BLaER1 treated with 17β-estradiol and CSF1 and Interleukin-3, amounts not matched to agents 10 nM and 100 nM (cell line): ENCODE measurements around the gene SLC38A2.

Experiments
- H3K27ac ChIP-seq, 11 experiments: shearing (Covaris generic); formaldehyde crosslinking; 2 replicates each; pipeline ENCODE4 v1.8.1; 2022
- H3K27me3 ChIP-seq, 11 experiments: shearing (Covaris generic); formaldehyde crosslinking; 2 replicates each; pipeline ENCODE4 v1.8.1; 2022
- H3K36me3 ChIP-seq, 11 experiments: shearing (Covaris generic); formaldehyde crosslinking; 2 replicates each; pipeline ENCODE4 v1.8.1; 2022
- H3K4me1 ChIP-seq, 10 experiments: shearing (Covaris generic); formaldehyde crosslinking; 2 replicates each; pipeline ENCODE4 v1.8.1; 2022
- H3K4me2 ChIP-seq, 11 experiments: shearing (Covaris generic); formaldehyde crosslinking; 2 replicates each; pipeline ENCODE4 v1.8.1; 2022
- H3K4me3 ChIP-seq, 10 experiments: shearing (Covaris generic); formaldehyde crosslinking; 2 replicates each; pipeline ENCODE4 v1.8.1; 2022
- H3K9ac ChIP-seq, 11 experiments: shearing (Covaris generic); formaldehyde crosslinking; 2 replicates each; pipeline ENCODE4 v1.8.1; 2022
- H3K9me3 ChIP-seq, 11 experiments: shearing (Covaris generic); formaldehyde crosslinking; replicated peaks in 1 of 11; 2 replicates each; pipeline ENCODE4 v1.8.1; 2022
- H4K20me1 ChIP-seq, 11 experiments: shearing (Covaris generic); formaldehyde crosslinking; 2 replicates each; pipeline ENCODE4 v1.8.1; 2022
- Cebpa-rat ChIP-seq, 11 experiments: shearing (Covaris generic); IDR thresholded peaks; 2 replicates each; pipeline ENCODE4 v1.8.1; 2022

The SLC38A2 gene

GRCh38 chr12:46374310-46374709 lies 1.7 kb upstream of the SLC38A2 start:
- Histone ChIP-seq H3K4me2 (peak overlapping the region; percentile 87 to 98 (median 97)), H4K20me1 (peaks cover 19 to 29% (median 26%) of the 10 kb centered on the region in 11 experiments), H3K4me3 (peak overlapping the region in 3 of 10 experiments; percentile 82 to 87 (median 86); a peak in 4 of 20 replicates), H3K27ac (peak overlapping the region in 7 of 11 experiments; percentile 96 to 98 (median 98); a peak in 9 of 22 replicates), H3K36me3 (peaks cover 18 to 20% (median 19%) of the 10 kb centered on the region in 11 experiments), H3K9me3 (no peaks in the 10 kb centered on the region), H3K27me3 (no peaks in the 10 kb centered on the region), H3K9ac (peak overlapping the region in 7 of 11 experiments; percentile 94 to 99 (median 98); a peak in 8 of 22 replicates), H3K4me1 (peaks cover 26 to 34% (median 28%) of the 10 kb centered on the region in 10 experiments)
- no peak for TF ChIP-seq Cebpa-rat (IDR thresholded peaks at IDR 0.05)

DNA sequence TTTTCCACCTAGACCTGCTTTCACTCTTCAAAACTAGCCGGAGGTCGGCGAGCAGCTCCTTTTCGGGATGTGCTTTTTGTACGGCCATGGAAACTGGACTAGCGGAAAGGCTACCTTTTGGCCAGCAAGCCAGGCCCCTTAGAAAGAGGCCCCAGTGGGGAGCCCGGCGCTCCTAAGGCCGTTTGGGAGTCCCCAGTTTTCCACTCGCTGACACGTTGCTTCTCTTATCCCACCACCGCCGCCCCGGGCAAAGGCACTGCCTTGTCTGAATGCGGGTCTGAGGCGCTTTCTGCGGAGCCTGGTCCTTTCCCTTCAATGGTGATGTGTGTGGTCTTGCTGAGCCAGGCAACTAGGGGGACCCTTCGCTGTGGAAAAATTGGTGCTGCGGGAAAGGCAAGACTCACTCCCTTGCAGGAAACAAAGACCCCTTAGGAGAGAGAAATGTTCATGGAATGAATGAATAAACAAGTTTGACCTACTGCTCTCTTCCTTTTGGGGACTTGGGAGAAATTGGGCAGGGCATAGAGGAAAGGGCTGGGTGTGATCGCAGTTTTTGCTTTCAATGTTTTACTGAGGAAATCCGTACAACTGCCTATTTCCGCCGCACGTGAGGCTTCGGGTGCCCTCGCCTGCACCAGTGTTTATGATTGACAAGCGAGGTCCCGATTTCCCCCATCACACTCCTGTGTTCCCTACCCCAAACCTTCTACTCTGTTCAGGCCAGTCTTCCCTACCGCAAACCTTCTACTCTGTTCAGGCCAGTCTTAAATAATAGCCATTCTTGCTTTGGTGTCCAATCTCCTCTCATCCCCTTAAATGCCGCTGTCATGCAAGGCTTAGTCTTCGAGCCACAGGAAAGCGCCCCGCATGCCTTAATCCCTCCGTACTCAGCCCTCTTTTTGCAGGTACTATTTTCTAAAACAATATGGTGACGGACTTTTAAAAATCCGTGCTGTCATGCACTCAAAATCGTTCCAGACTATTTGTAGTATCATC lies 1.0 kb upstream of the SLC38A2 start:
- no peak for TF ChIP-seq Cebpa-rat (IDR thresholded peaks at IDR 0.05)
- peak overlapping the region; percentile 94 to 99 (median 98) for H3K9ac ChIP-seq
- no peaks in the 10 kb centered on the region for H3K27me3 ChIP-seq
- peaks cover 25 to 27% (median 26%) of the 10 kb centered on the region in 11 experiments for H3K36me3 ChIP-seq
- H3K4me1 ChIP-seq: peaks cover 33 to 41% (median 35%) of the 10 kb centered on the region in 10 experiments
- peak overlapping the region; percentile 87 to 98 (median 97) for H3K4me2 ChIP-seq
- peaks cover 26 to 36% (median 33%) of the 10 kb centered on the region in 11 experiments for H4K20me1 ChIP-seq
- H3K27ac ChIP-seq: peak overlapping the region; percentile 89 to 98 (median 97); a peak in 21 of 22 replicates
- H3K9me3 ChIP-seq: no peaks in the 10 kb centered on the region
- peak overlapping the region; percentile 82 to 98 (median 94) for H3K4me3 ChIP-seq

DNA sequence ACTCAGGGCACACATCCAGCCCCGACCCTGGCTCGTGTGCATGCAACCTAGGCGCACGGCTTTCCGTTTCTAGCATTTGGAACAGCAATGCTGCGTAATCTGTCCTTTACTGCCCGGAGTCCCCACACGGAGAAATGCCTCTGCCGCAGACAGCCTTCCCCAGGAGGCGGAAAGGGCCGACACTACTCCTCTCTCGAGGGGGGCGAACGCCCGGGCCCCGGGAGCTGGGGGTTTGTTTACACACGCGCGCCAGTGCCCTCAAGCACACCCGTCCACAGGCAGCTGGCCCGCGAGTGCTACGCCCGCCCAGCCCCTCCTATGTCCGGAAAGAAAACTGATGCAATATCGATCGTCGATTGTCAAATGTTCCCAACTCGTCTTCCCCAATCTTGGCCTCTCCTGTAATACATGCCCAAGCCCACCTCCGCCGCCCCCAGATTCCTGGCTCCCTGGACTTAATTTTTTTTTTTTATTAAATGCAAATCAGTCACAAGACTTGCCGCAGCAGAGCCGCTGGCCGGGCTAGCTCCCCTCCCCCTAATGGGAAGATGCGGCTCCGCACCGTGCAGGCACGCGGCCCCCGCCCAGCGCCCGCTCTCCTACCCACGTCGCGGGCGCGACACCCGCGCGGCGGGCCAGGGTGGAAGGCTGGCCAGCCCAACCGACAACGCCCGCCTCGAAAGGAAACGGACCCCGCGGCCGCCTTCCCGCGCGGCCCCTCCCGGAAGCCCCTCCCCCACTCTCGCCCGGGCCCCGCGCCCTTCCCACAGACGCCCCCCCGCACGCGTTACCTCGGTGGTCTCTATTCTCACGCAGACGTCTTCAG lies 642 bp downstream of the SLC38A2 start:
- peak overlapping the region; percentile 14 to 98 (median 93); a peak in 18 of 22 replicates for H3K4me2 ChIP-seq
- H3K4me1 ChIP-seq: peaks cover 49 to 58% (median 51%) of the 10 kb centered on the region in 10 experiments
- no peaks in the 10 kb centered on the region for H3K9me3 ChIP-seq
- peak overlapping the region; percentile 94 to 99 (median 98) for H3K9ac ChIP-seq
- no peaks in the 10 kb centered on the region for H3K27me3 ChIP-seq
- H3K27ac ChIP-seq: peak overlapping the region; percentile 89 to 98 (median 97)
- peak overlapping the region; percentile 82 to 98 (median 94) for H3K4me3 ChIP-seq
- H4K20me1 ChIP-seq: peaks cover 43 to 53% (median 50%) of the 10 kb centered on the region in 11 experiments
- peak in 3 of 11 experiments; percentile 19 to 56 (median 54); a peak in 2 of 22 replicates for TF ChIP-seq Cebpa-rat (IDR thresholded peaks at IDR 0.05)
- peaks cover 42 to 43% (median 43%) of the 10 kb centered on the region in 11 experiments for H3K36me3 ChIP-seq

GRCh38 chr12:46370792-46371717 lies 1.5 kb downstream of the SLC38A2 start:
- Histone ChIP-seq H3K4me2 (peak overlapping the region; percentile 80 to 99 (median 93)), H3K4me3 (peak overlapping the region; percentile 82 to 98 (median 94)), H3K9me3 (no peaks in the 10 kb centered on the region), H4K20me1 (peaks cover 51 to 62% (median 59%) of the 10 kb centered on the region in 11 experiments), H3K9ac (peak overlapping the region; percentile 94 to 99 (median 98)), H3K27ac (peak overlapping the region; percentile 89 to 98 (median 97)), H3K4me1 (peaks cover 53 to 67% (median 57%) of the 10 kb centered on the region in 10 experiments), H3K36me3 (peaks cover 51 to 52% (median 51%) of the 10 kb centered on the region in 11 experiments), H3K27me3 (no peaks in the 10 kb centered on the region)
- no peak for TF ChIP-seq Cebpa-rat (IDR thresholded peaks at IDR 0.05)

GRCh38 chr12:46370380-46370734 lies 2.2 kb downstream of the SLC38A2 start:
- Histone ChIP-seq H3K4me2 (peak overlapping the region; percentile 80 to 99 (median 93)), H3K4me3 (peak overlapping the region; percentile 82 to 98 (median 94)), H3K4me1 (peaks cover 53 to 73% (median 62%) of the 10 kb centered on the region in 10 experiments), H3K36me3 (peaks cover 58 to 59% (median 58%) of the 10 kb centered on the region in 11 experiments), H3K9me3 (no peaks in the 10 kb centered on the region), H3K9ac (peak overlapping the region; percentile 94 to 99 (median 98)), H3K27ac (peak overlapping the region in 7 of 11 experiments; percentile 96 to 98 (median 98); a peak in 7 of 22 replicates), H4K20me1 (peaks cover 58 to 69% (median 66%) of the 10 kb centered on the region in 11 experiments), H3K27me3 (no peaks in the 10 kb centered on the region)
- no peak for TF ChIP-seq Cebpa-rat (IDR thresholded peaks at IDR 0.05)

DNA sequence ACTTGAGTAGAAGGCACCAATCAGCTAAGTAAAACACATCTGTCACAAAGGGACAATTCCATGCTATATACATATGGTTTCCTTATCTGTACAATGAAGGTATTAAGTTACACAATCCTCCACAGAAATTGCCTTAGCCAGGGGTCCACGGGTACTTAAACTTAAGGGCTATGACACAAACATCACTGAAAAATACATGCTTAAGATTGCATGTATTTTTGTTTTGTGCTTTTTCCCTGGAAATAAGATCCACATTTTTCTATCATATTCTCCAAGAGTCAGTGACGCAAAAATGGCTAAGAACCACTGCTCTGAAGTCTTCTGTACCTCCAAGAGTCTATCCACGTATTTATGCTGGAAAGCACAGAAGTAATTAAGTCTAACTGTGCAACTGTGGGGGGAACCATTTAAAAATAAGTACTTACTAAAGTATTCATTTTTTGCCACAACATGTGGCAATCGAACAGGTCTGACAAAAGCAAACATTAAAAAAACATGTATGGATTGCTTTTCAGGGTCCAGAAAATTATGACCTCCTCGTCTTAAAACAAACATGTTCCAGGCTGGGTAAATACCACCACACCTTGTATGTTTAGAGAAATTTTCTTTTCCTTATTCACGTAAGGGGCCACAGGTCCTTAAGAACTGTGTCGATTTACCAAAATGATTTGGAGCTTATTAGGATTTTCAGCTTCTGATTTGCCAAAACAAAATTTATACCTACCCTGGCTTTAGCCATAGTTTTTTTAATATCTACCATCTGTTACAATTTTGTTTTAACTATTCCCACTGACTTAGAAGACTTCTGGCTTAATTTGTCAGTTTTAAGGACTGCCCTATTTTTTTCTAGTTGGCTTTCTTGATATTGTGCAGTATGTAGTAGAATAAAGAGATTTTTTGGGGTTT lies 2.8 kb downstream of the SLC38A2 start:
- peaks cover 64 to 65% (median 65%) of the 10 kb centered on the region in 11 experiments for H3K36me3 ChIP-seq
- H4K20me1 ChIP-seq: peaks cover 65 to 75% (median 72%) of the 10 kb centered on the region in 11 experiments
- TF ChIP-seq Cebpa-rat (IDR thresholded peaks at IDR 0.05): no peak
- H3K4me1 ChIP-seq: peaks cover 51 to 72% (median 64%) of the 10 kb centered on the region in 10 experiments
- H3K9ac ChIP-seq: peak overlapping the region; percentile 94 to 99 (median 98)
- peak overlapping the region; percentile 82 to 98 (median 94) for H3K4me3 ChIP-seq
- no peaks in the 10 kb centered on the region for H3K27me3 ChIP-seq
- peak overlapping the region; percentile 80 to 99 (median 93) for H3K4me2 ChIP-seq
- peak overlapping the region in 3 of 11 experiments; percentile 96 to 98 (median 96); a peak in 2 of 22 replicates for H3K27ac ChIP-seq
- no peaks in the 10 kb centered on the region for H3K9me3 ChIP-seq

- Histone ChIP-seq H4K20me1 (peaks cover 71 to 82% (median 78%) of the 10 kb centered on the region in 11 experiments), H3K9me3 (no peaks in the 10 kb centered on the region), H3K36me3 (peaks cover 71 to 72% (median 71%) of the 10 kb centered on the region in 11 experiments), H3K4me3 (peak overlapping the region; percentile 82 to 98 (median 94); a peak in 18 of 20 replicates), H3K4me2 (peak overlapping the region; percentile 80 to 99 (median 93)), H3K27ac (no peak overlapping the region), H3K4me1 (peaks cover 45 to 72% (median 59%) of the 10 kb centered on the region in 10 experiments), H3K27me3 (no peaks in the 10 kb centered on the region), H3K9ac (peak overlapping the region; percentile 34 to 99 (median 98); a peak in 17 of 22 replicates)
- no peak for TF ChIP-seq Cebpa-rat (IDR thresholded peaks at IDR 0.05)
Observed at GRCh38 chr12:46369095-46369473, 3.5 kb downstream of the SLC38A2 start.
